Left lung (tissue), 10 donors: ENCODE results near the gene FUCA2. TPM values are rescaled to one million over a fixed set of nuclear protein-coding genes. Genes with fewer than 3 reads are reported as not detected.

ENCODE experiments used
- ATAC-seq: fragments of 200-7000 bp; cut with Tn5 transposase; one replicate; pipeline ENCODE4 v1.9.1; 2020; ENCODE audit warnings: moderate library complexity
- DNase-seq, 4 donors: peaks; one replicate each; pipeline ENCODE4 v3.0.0-alpha.2; 2013 to 2020
- H3K27ac ChIP-seq, 2 donors: fragments of 200-600 bp; sonication (generic) in 1 of 2; one replicate each; pipeline versions ENCODE4 v1.5.0 to v1.8.0; 2020 to 2021
- H3K27me3 ChIP-seq, 2 donors: fragments of 200-600 bp; sonication (generic) in 1 of 2; one replicate each; pipeline versions ENCODE4 v1.5.0 to v1.8.0; 2020 to 2021
- H3K36me3 ChIP-seq, 2 donors: fragments of 200-600 bp; sonication (generic) in 1 of 2; one replicate each; pipeline versions ENCODE4 v1.5.0 to v1.8.0; 2020 to 2021
- H3K4me1 ChIP-seq, 2 donors: fragments of 200-600 bp; one replicate each; pipeline ENCODE4 v1.8.0; 2021
- H3K4me3 ChIP-seq, 2 donors: fragments of 200-600 bp; sonication (generic) in 1 of 2; one replicate each; pipeline versions ENCODE4 v1.5.0 to v1.8.0; 2020 to 2021; ENCODE audit warnings: mild to moderate bottlenecking in 1 of 2
- H3K9me3 ChIP-seq, 2 donors: fragments of 200-600 bp; sonication (generic) in 1 of 2; one replicate each; pipeline versions ENCODE4 v1.5.0 to v1.8.0; 2020 to 2021
- CTCF ChIP-seq, 2 donors: fragments of 200-600 bp; sonication (generic) in 1 of 2; IDR thresholded peaks; one replicate each; pipeline versions ENCODE4 v1.5.0 to v1.8.0; 2021; ENCODE audit warnings: antibody characterized with exemption in 2 of 2
- intact Hi-C, 2 donors: fragments of 100-400 bp; cut with DNase I; formaldehyde crosslinking; loops; one replicate each; pipeline versions ENCODE4 v1.11.2 to v1.14.2; 2022
- polyA plus RNA-seq, 6 donors: library from polyadenylated mRNA; unstranded; fragments of 120-200 nt; gene quantifications; one replicate each; pipeline ENCODE4 v1.2.1, GENCODE V29; 2013; ENCODE audit not compliant: insufficient read length in 6 of 6
- total RNA-seq, 2 donors: library from RNA; stranded (reverse); fragmentation: NEBNext Ultra II Directional; extraction: Animal tissue kit (Norgen Biotek cat#: 25700); gene quantifications; one replicate each; pipeline ENCODE4 v1.2.1, GENCODE V29; 2021
- donor health status: DM: no; HTN: yes; CAD: no.
- donor health status: DM: no; HTN: no; CAD: no.

FUCA2 gene
- total and polyA plus RNA-seq, 8 donors: 42.8 to 83.4 (median 50.7) TPM

GRCh38 chr6:143556529-143556928, 45.0 kb upstream of the FUCA2 start:
- Histone ChIP-seq H3K4me3 (no peak overlapping the region), H3K27ac (no peak overlapping the region), H3K9me3 (no peaks in the 10 kb centered on the region), H3K36me3 (no peaks in the 10 kb centered on the region), H3K27me3 (no peaks in the 10 kb centered on the region), H3K4me1 (peaks cover 0 to 6% of the 10 kb centered on the region in 2 donors)
- intact Hi-C loops: no loop called here
- DNase-seq (no peak), ATAC-seq (no peak)
- TF ChIP-seq CTCF (IDR thresholded peaks at IDR 0.05): no peak

DNA sequence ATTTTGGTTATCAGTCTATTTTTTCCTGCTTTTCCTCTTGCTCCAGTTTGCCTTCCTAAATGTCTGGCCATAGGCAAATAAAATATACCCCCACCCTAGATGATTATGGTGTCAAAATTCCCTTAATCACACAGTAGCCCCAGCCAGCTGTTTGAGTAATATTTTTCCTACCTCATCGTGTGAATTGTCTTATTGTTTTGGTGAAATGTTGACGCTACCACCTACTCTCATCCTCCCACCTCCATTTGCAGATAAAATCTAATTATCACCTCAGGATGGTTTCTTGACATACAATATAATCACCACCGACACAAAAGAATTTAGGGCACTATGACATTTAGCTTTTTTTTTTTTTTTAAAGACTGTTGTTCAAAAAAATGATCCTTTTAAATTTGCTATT, 44.1 kb upstream of the FUCA2 start:
- no peak for TF ChIP-seq CTCF (IDR thresholded peaks at IDR 0.05)
- no peaks in the 10 kb centered on the region for H3K9me3 ChIP-seq
- no peaks in the 10 kb centered on the region for H3K27me3 ChIP-seq
- no peak for DNase-seq
- intact Hi-C loops: no loop called here
- H3K27ac ChIP-seq: no peak overlapping the region
- no peak overlapping the region for H3K4me3 ChIP-seq
- H3K36me3 ChIP-seq: no peaks in the 10 kb centered on the region
- no peak for ATAC-seq
- peaks cover 0 to 6% of the 10 kb centered on the region in 2 donors for H3K4me1 ChIP-seq

- TF ChIP-seq CTCF (IDR thresholded peaks at IDR 0.05): no peak
- intact Hi-C loops: no loop called here
- H3K36me3 ChIP-seq: no peaks in the 10 kb centered on the region
- H3K4me1 ChIP-seq: peaks cover 0 to 6% of the 10 kb centered on the region in 2 donors
- DNase-seq: no peak
- ATAC-seq: no peak
- no peaks in the 10 kb centered on the region for H3K27me3 ChIP-seq
- no peak overlapping the region for H3K27ac ChIP-seq
- no peaks in the 10 kb centered on the region for H3K9me3 ChIP-seq
- no peak overlapping the region for H3K4me3 ChIP-seq
Measured at GRCh38 chr6:143555071-143555492, 43.6 kb upstream of the FUCA2 start.

GRCh38 chr6:143553337-143553736, 41.8 kb upstream of the FUCA2 start:
- no peaks in the 10 kb centered on the region for H3K27me3 ChIP-seq
- H3K9me3 ChIP-seq: no peaks in the 10 kb centered on the region
- intact Hi-C loops: no loop called here
- H3K27ac ChIP-seq: no peak overlapping the region
- H3K4me1 ChIP-seq: peaks cover 0 to 6% of the 10 kb centered on the region in 2 donors
- DNase-seq (no peak), ATAC-seq (no peak)
- H3K4me3 ChIP-seq: no peak overlapping the region
- TF ChIP-seq CTCF (IDR thresholded peaks at IDR 0.05): no peak
- no peaks in the 10 kb centered on the region for H3K36me3 ChIP-seq

- Histone ChIP-seq H3K9me3 (no peaks in the 10 kb centered on the region), H3K4me1 (peaks cover 0 to under 1% of the 10 kb centered on the region in 2 donors), H3K4me3 (no peak overlapping the region), H3K27ac (no peak overlapping the region), H3K27me3 (no peaks in the 10 kb centered on the region), H3K36me3 (no peaks in the 10 kb centered on the region)
- ATAC-seq: no peak
- no peak for DNase-seq
- TF ChIP-seq CTCF (IDR thresholded peaks at IDR 0.05): no peak
- intact Hi-C loops: no loop called here
Measured at GRCh38 chr6:143549949-143550268, 38.4 kb upstream of the FUCA2 start.
